PFSK-1 (cell line): ENCODE results near the gene SLFN12L.

Experiments
- FOXP2 ChIP-seq: optimal IDR thresholded peaks from 2 replicates; pipeline ENCODE3; 2011; ENCODE audit warnings: borderline replicate concordance, control low read depth, inconsistent platforms; ENCODE audit not compliant: insufficient read depth; ENCODE audit errors: extremely low read length, extremely low read depth
- POLR2AphosphoS5 ChIP-seq: IDR thresholded peaks from 2 replicates; pipeline ENCODE4 v1.6.1; 2012; ENCODE audit warnings: low read depth, mild to moderate bottlenecking, control low read depth, low read length, moderate library complexity
- REST ChIP-seq, 2 experiments: IDR thresholded peaks; 2 replicates each; pipeline versions ENCODE4 v1.6.1 to v1.8.0; 2011 to 2012; ENCODE audit warnings: low read depth in 2 of 2, low read length in 2 of 2, control low read depth in 1 of 2, inconsistent platforms in 1 of 2, mild to moderate bottlenecking in 1 of 2, moderate library complexity in 1 of 2; ENCODE audit not compliant: insufficient read depth in 1 of 2
- SIN3A ChIP-seq: IDR thresholded peaks from 2 replicates; pipeline ENCODE4 v1.6.1; 2012; ENCODE audit warnings: mild to moderate bottlenecking, low read length, moderate library complexity, borderline replicate concordance; ENCODE audit not compliant: insufficient read depth
- TAF1 ChIP-seq: IDR thresholded peaks from 2 replicates; pipeline ENCODE4 v1.6.1; 2012; ENCODE audit warnings: low read length, control low read depth, borderline replicate concordance; ENCODE audit not compliant: insufficient read depth

The SLFN12L gene

DNA sequence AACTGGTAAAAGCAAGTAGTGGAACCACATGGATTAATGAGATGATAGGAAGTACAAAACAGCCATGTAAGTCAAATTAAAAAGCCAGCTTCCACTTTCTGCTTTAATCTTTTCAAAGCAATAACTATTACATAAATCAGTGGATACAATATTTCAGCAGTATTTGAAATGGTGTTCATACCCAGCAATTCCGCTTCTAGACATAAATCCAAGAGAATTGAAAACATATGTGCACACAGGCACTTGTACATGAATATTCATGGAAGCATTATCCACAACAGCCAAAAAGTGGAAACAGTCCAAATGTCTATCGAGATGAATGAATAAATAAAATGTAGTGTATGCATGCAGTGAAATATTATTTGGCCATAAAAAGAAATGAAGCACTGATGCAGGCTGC is 27.4 kb downstream of the SLFN12L start:
- TF ChIP-seq REST (IDR thresholded peaks at IDR 0.05; ENCODE audit: insufficient read depth in 1 of 2, low read depth in 2 of 2, low read length in 2 of 2): no peak
- no peak for TF ChIP-seq TAF1

- no peak for TF ChIP-seq REST (IDR thresholded peaks at IDR 0.05; ENCODE audit: insufficient read depth in 1 of 2, low read depth in 2 of 2, low read length in 2 of 2)
- TF ChIP-seq FOXP2: no peak
- TF ChIP-seq POLR2AphosphoS5: no peak
- TF ChIP-seq SIN3A: no peak
- no peak for TF ChIP-seq TAF1
Measured at GRCh38 chr17:35499548-35499947, 37.9 kb downstream of the SLFN12L start.

GRCh38 chr17:35498448-35499178 is 38.9 kb downstream of the SLFN12L start:
- TF ChIP-seq FOXP2: no peak
- no peak for TF ChIP-seq POLR2AphosphoS5
- no peak for TF ChIP-seq SIN3A
- TF ChIP-seq REST (IDR thresholded peaks at IDR 0.05; ENCODE audit: insufficient read depth in 1 of 2, low read depth in 2 of 2, low read length in 2 of 2): no peak
- no peak for TF ChIP-seq TAF1

DNA sequence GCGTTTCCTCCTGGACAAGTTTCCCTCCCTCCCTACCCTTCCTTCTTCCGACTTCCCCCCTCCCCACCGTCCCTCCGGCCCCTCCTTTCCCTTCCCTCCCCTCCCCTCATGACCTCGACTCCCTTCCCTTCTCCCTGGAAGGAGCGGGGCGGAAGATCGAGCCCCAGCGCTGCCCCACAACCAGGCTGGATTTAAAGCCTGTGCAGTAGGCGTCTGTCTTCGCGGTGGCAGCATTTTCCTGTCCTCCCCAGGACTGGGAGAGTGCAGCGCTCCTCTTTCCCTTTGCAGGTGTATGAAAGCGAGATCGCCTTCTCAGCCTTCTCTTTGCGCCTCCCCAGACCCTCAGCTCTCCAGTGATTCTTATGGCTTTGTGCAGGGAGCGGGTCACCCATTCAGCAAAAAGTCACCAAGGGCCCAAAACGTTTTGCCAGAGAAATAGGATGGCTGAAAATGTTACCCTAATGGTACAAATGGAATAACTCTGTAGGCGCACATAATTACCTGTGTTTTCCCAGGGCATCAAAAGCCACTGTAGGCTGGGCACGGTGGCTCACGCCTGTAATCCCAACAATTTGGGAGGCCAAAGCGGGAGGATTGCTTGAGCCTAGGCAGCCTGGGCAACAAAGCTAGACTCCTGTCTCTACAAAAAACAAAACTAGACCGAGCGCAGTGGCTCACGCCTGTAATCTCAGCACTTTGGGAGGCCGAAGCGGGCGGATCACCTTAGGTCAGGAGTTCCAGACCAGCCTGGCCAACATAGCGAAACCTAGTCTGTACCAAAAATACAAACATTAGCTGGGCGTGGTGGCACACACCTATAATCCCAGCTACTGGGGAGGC is 40.8 kb downstream of the SLFN12L start:
- TF ChIP-seq REST (IDR thresholded peaks at IDR 0.05; ENCODE audit: insufficient read depth in 1 of 2, low read depth in 2 of 2, low read length in 2 of 2) (no peak), FOXP2 (no peak), TAF1 (no peak), POLR2AphosphoS5 (no peak), SIN3A (no peak)
